Measurements from ENCODE around the gene SNRK. TPM values are rescaled to one million over a fixed set of nuclear protein-coding genes. Genes with fewer than 3 reads are reported as not detected.

Gene SNRK
- total RNA-seq, 1 experiment from 2014 or later = 12.0 TPM

DNA sequence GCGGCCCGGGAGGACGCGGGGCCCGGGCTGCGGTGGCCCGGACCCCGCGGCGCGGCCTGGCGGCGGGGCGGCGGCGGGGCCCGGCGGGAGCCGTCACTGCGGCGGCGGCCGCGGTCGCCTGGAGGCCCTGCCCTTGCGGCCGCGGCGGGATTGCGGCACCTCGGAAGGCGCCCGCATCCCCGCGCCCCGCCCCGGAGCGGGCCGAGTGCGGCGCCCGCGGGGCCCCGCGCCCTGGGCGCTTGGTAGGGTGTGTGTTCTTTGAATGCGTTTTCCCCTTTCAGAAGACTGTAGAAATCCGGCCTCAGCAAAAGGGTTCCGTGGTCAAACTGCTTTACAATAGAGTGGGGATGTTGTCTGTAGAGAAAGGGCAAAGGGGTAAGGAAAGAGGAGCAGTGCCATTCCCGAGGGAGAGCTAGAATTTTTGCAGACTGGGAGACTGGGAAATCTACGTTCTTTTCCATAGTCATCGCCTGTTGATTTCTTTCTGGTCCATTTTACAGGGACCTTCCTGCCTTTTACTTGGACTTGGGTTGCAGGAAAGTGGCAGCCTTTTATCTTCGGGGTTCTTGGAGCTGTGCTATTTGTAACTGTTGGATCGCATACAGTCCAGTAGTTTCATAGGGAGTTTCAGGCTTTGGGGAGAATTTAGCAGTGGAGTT, 630 bp downstream of the SNRK start:
- no peak overlapping the region for H2BK12ac ChIP-seq (ENCODE audit: insufficient read length, low read depth, low read length)
- H2BK120ac ChIP-seq (ENCODE audit: low read depth, low read length, poor library complexity, severe bottlenecking) = no peak overlapping the region
- no peak overlapping the region for H2BK15ac ChIP-seq (ENCODE audit: low read depth, low read length)
- H3K9me3 Mint-ChIP-seq = no peaks in the 10 kb centered on the region; a peak in 1 of 5 replicates
- H3K27ac Mint-ChIP-seq = peak overlapping the region; percentile 29 to 97 (median 88); a peak in 4 of 7 replicates
- H4K20me1 ChIP-seq (ENCODE audit: control insufficient read depth, insufficient read depth, insufficient read length) = no peaks in the 10 kb centered on the region
- peak overlapping the region; percentile 94 to 98 for H3K4me3 Mint-ChIP-seq
- no peak overlapping the region for H3K23ac ChIP-seq (ENCODE audit: insufficient read length, low read depth, low read length)
- peaks cover 4% of the 10 kb centered on the region for H3K23me2 ChIP-seq (ENCODE audit: insufficient read length, low read depth, low read length, poor library complexity, severe bottlenecking)
- H3K27ac ChIP-seq (ENCODE audit: insufficient read length, low read depth, low read length) = no peak overlapping the region
- TF ChIP-seq CTCF (conservative IDR thresholded peaks at IDR 0.05) = no peak
- no peaks in the 10 kb centered on the region; the same call in 1 of the 2 replicates for H3K27me3 Mint-ChIP-seq (ENCODE audit: low read depth)
- no peak overlapping the region for H3T11ph ChIP-seq (ENCODE audit: low read length)
- H3K9me3 ChIP-seq (ENCODE audit: control insufficient read depth, low read depth, low read length) = no peaks in the 10 kb centered on the region
- H3K14ac ChIP-seq (ENCODE audit: insufficient read depth, low read length) = no peak overlapping the region
- no peak overlapping the region for H2BK5ac ChIP-seq (ENCODE audit: insufficient read length, low read length)
- peaks cover 5% of the 10 kb centered on the region; the same call in 1 of the 2 replicates for H3K79me2 ChIP-seq (ENCODE audit: insufficient read depth, low read length)
- peak overlapping the region; percentile 76 for H3K9ac ChIP-seq (ENCODE audit: extremely low read depth, insufficient read length, low read length)
- H3K4me2 ChIP-seq (ENCODE audit: insufficient read depth, insufficient read length, low read length) = peak overlapping the region; percentile 94
- H4K8ac ChIP-seq (replicated peaks; ENCODE audit: insufficient read length, low read depth, low read length) = no peak overlapping the region
- H3K18ac ChIP-seq (ENCODE audit: insufficient read length, low read depth, low read length) = no peak overlapping the region
- H2BK20ac ChIP-seq (ENCODE audit: low read depth, low read length, poor library complexity, severe bottlenecking) = no peak overlapping the region
- H2AK5ac ChIP-seq (ENCODE audit: insufficient read length, low read length) = no peak overlapping the region
- peaks cover 0 to 9% (median 0%) of the 10 kb centered on the region in 3 experiments; a peak in 4 of 7 replicates for H3K36me3 Mint-ChIP-seq (ENCODE audit: insufficient read depth in 1 of 3, low read depth in 3 of 3)
- no peaks in the 10 kb centered on the region for H3K27me3 ChIP-seq (ENCODE audit: insufficient read depth, low read length)
- DNase-seq = no peak
- H2AFZ ChIP-seq (ENCODE audit: low read length) = no peak overlapping the region
- H3K79me1 ChIP-seq (ENCODE audit: insufficient read depth, low read depth, low read length, poor library complexity, severe bottlenecking) = peaks cover 3% of the 10 kb centered on the region
- no peak overlapping the region for H3K56ac ChIP-seq (ENCODE audit: insufficient read length, low read depth, low read length)
- H4K91ac ChIP-seq (ENCODE audit: insufficient read length, low read depth, low read length) = no peak overlapping the region
- WGBS (ENCODE audit: extremely low coverage, insufficient read length, low lambda C conversion rate) = no CpG with 5 or more reads among the region's 54 CpGs
- 0 out of 2 replicates have a peak, but pooled peaks cover 2% of the 10 kb centered on the region for H3K4me1 ChIP-seq (ENCODE audit: insufficient read depth, low read length)
- no peak overlapping the region for H3K4ac ChIP-seq (ENCODE audit: low read depth, low read length)
- peaks cover 32 to 40% of the 10 kb centered on the region in 2 experiments for H3K4me1 Mint-ChIP-seq
- H4K5ac ChIP-seq (ENCODE audit: insufficient read length, low read depth, low read length) = no peak overlapping the region
